Kidney epithelial cell (primary cell): ENCODE results near the gene CERS4. TPM values are rescaled to one million over a fixed set of nuclear protein-coding genes. Genes with fewer than 3 reads are reported as not detected.
"Not testable (repeated sequence)": the region's sequence is repeated elsewhere in the genome, so short reads cannot be mapped to it uniquely, and the experiment has no call there.

Source experiments
- DNase-seq: peaks from one replicate; pipeline ENCODE4 v3.0.0-alpha.2; 2010; ENCODE audit warnings: low read depth
- H3K27me3 ChIP-seq: 2 replicates; pipeline ENCODE4 v1.6.0; 2011; ENCODE audit warnings: low read length; ENCODE audit not compliant: control insufficient read depth, insufficient read depth
- H3K36me3 ChIP-seq: 2 replicates; pipeline ENCODE4 v1.5.1; 2011; ENCODE audit warnings: low read length; ENCODE audit not compliant: control insufficient read depth, insufficient read depth
- H3K4me3 ChIP-seq: 2 replicates; pipeline ENCODE4 v1.5.1; 2011; ENCODE audit warnings: low read depth, mild to moderate bottlenecking, control low read depth, low read length
- CTCF ChIP-seq: IDR thresholded peaks from 2 replicates; pipeline ENCODE4 v1.5.1; 2011; ENCODE audit warnings: mild to moderate bottlenecking, moderate library complexity, low read length, control low read depth, inconsistent platforms; ENCODE audit not compliant: insufficient read depth, poor library complexity, severe bottlenecking
- total RNA-seq: library from RNA; depleted of rRNA; stranded (reverse); fragments of >200 nt; gene quantifications from 2 replicates; pipeline ENCODE4 v1.2.3, GENCODE V29; 2015

Gene CERS4
- total RNA-seq, 1 donor from 2014 or later: 49.8 TPM

GRCh38 chr19:8261347-8261746 is 52.2 kb downstream of the CERS4 start:
- DNase-seq: no peak
- no peak for TF ChIP-seq CTCF
- Histone ChIP-seq H3K27me3 (no peaks in the 10 kb centered on the region), H3K4me3 (no peak overlapping the region), H3K36me3 (no peaks in the 10 kb centered on the region)

DNA sequence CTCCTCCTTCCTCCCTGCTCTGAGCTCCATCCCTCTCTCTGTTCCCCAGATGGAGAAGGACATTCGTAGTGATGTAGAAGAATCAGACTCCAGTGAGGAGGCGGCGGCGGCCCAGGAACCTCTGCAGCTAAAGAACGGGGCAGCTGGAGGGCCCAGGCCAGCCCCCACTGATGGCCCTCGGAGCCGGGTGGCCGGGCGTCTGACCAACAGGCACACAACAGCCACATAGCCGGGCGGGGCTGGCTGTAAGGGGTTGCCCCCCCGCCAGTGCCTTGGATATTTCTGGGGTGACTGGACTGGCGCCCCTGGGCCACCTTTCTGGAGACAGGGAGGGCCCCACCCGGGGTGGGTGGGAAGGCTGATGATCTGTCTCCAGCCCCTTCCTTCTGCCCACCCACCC is 52.7 kb downstream of the CERS4 start:
- no peaks in the 10 kb centered on the region for H3K27me3 ChIP-seq
- DNase-seq: no peak
- H3K36me3 ChIP-seq: no peaks in the 10 kb centered on the region
- no peak for TF ChIP-seq CTCF
- no peak overlapping the region for H3K4me3 ChIP-seq

GRCh38 chr19:8262431-8262830 is 53.3 kb downstream of the CERS4 start:
- no peak for DNase-seq
- Histone ChIP-seq H3K27me3 (no peaks in the 10 kb centered on the region), H3K4me3 (no peak overlapping the region), H3K36me3 (no peaks in the 10 kb centered on the region)
- no peak for TF ChIP-seq CTCF

- H3K4me3 ChIP-seq, H3K36me3 ChIP-seq, DNase-seq, H3K27me3 ChIP-seq: not testable (repeated sequence)
These were observed 55.1 kb downstream of the CERS4 start for GRCh38 chr19:8264248-8264647.

DNA sequence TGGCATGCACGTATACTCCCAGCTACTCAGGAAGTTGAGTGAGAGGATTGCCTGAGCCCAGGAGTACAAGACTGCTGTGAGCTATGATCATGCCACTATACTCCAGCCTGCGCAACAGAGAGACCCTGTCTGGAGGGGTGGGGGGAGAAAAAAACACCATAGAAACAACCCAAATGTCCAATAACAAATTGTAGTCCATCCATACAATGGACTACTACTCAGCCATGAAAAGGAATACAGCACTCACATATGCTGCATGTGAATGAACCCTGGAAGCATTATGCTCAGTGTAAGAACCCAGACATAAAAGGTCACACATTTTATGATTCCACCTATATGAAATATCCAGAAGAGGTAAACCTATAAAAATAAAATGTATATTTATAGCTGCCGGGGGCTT is 56.7 kb downstream of the CERS4 start:
- DNase-seq: no peak
- TF ChIP-seq CTCF: no peak
- Histone ChIP-seq H3K27me3 (no peaks in the 10 kb centered on the region), H3K36me3 (no peaks in the 10 kb centered on the region), H3K4me3 (no peak overlapping the region)

DNA sequence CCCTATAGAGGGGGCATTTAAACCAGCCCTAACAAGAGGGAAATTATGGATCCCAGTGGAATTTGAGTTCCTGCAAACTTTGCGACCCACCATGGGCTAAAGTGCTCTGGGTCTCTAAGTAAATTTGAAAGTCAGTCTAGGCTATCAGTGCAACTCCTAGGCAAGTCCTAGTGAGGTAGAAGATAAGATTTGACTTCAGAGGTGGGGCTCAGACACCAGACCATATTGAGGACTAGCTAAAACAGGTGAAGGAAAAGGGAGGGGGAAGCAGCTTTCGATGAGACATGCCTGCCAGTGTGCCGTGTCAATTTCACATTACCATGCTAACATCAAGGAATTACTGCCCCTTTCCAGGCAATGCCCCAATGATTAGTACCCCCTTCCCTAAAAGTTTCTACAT is 60.6 kb downstream of the CERS4 start:
- no peak overlapping the region for H3K4me3 ChIP-seq
- no peak for DNase-seq
- TF ChIP-seq CTCF: no peak
- no peaks in the 10 kb centered on the region for H3K36me3 ChIP-seq
- H3K27me3 ChIP-seq: no peaks in the 10 kb centered on the region

- not testable (repeated sequence) for DNase-seq, H3K4me3 ChIP-seq
These were observed 67.3 kb downstream of the CERS4 start for GRCh38 chr19:8276508-8276907.

GRCh38 chr19:8291337-8291736 is 82.2 kb downstream of the CERS4 start:
- H3K27me3 ChIP-seq, DNase-seq, H3K4me3 ChIP-seq, H3K36me3 ChIP-seq: not testable (repeated sequence)

More at GRCh38 chr19:8276508-8276907, 67.3 kb downstream of the CERS4 start:
- not testable (repeated sequence) for H3K27me3 ChIP-seq, H3K36me3 ChIP-seq
